ENCODE results near the gene C7orf57.
"Not testable (repeated sequence)": the region's sequence is repeated elsewhere in the genome, so short reads cannot be mapped to it uniquely, and the experiment has no call there.

Gene C7orf57

GRCh38 chr7:48035301-48035966 lies at the start of gene C7orf57:
Gene C7orf57, plus strand, starts transcription at chr7:48035543. Its CDS starts 766 bp downstream, at chr7:48036309.
- DNase-seq (ENCODE audit: low read depth in 4 of 4, low spot score in 1 of 4), result peak; percentile 68 to 83 (median 74)

- DNase-seq (ENCODE audit: low read depth in 4 of 4, low spot score in 1 of 4), result no peak
Observed at GRCh38 chr7:47988496-47989386, 46.6 kb upstream of the C7orf57 start.

- DNase-seq (ENCODE audit: low read depth in 4 of 4, low spot score in 1 of 4), result not testable (repeated sequence)
Observed at GRCh38 chr7:47989607-47990400, 45.5 kb upstream of the C7orf57 start.

GRCh38 chr7:47990592-47990991 lies 44.8 kb upstream of the C7orf57 start:
- no peak for DNase-seq (ENCODE audit: low read depth in 4 of 4, low spot score in 1 of 4)

GRCh38 chr7:47991270-47991669 lies 44.1 kb upstream of the C7orf57 start:
- DNase-seq (ENCODE audit: low read depth in 4 of 4, low spot score in 1 of 4), result no peak

- DNase-seq (ENCODE audit: low read depth in 4 of 4, low spot score in 1 of 4), result peak; percentile 56 to 80 (median 70)
Observed at GRCh38 chr7:47991741-47992311, 43.5 kb upstream of the C7orf57 start.

GRCh38 chr7:47992446-47992845 lies 42.9 kb upstream of the C7orf57 start:
- DNase-seq (ENCODE audit: low read depth in 4 of 4, low spot score in 1 of 4), result no peak

- no peak for DNase-seq (ENCODE audit: low read depth in 4 of 4, low spot score in 1 of 4)
Observed at GRCh38 chr7:47999413-47999812, 35.9 kb upstream of the C7orf57 start.

GRCh38 chr7:48000164-48000563 lies 35.2 kb upstream of the C7orf57 start:
- not testable (repeated sequence) for DNase-seq (ENCODE audit: low read depth in 4 of 4, low spot score in 1 of 4)

GRCh38 chr7:48004032-48004431 lies 31.3 kb upstream of the C7orf57 start:
- no peak for DNase-seq (ENCODE audit: low read depth in 4 of 4, low spot score in 1 of 4)

- no peak for DNase-seq (ENCODE audit: low read depth in 4 of 4, low spot score in 1 of 4)
Observed at GRCh38 chr7:48004638-48005037, 30.7 kb upstream of the C7orf57 start.

GRCh38 chr7:48006866-48007265 lies 28.5 kb upstream of the C7orf57 start:
- no peak for DNase-seq (ENCODE audit: low read depth in 4 of 4, low spot score in 1 of 4)

GRCh38 chr7:48009257-48009656 lies 26.1 kb upstream of the C7orf57 start:
- DNase-seq (ENCODE audit: low read depth in 4 of 4, low spot score in 1 of 4), result no peak

GRCh38 chr7:48009954-48010353 lies 25.4 kb upstream of the C7orf57 start:
- no peak for DNase-seq (ENCODE audit: low read depth in 4 of 4, low spot score in 1 of 4)

- DNase-seq (ENCODE audit: low read depth in 4 of 4, low spot score in 1 of 4), result no peak
Observed at GRCh38 chr7:48011323-48011722, 24.0 kb upstream of the C7orf57 start.

- DNase-seq (ENCODE audit: low read depth in 4 of 4, low spot score in 1 of 4), result no peak
Observed at GRCh38 chr7:48011951-48012350, 23.4 kb upstream of the C7orf57 start.

- no peak for DNase-seq (ENCODE audit: low read depth in 4 of 4, low spot score in 1 of 4)
Observed at GRCh38 chr7:48016641-48017040, 18.7 kb upstream of the C7orf57 start.

GRCh38 chr7:48017674-48018073 lies 17.7 kb upstream of the C7orf57 start:
- DNase-seq (ENCODE audit: low read depth in 4 of 4, low spot score in 1 of 4), result no peak

- DNase-seq (ENCODE audit: low read depth in 4 of 4, low spot score in 1 of 4), result no peak
Observed at GRCh38 chr7:48025624-48026023, 9.7 kb upstream of the C7orf57 start.

GRCh38 chr7:48028938-48029337 lies 6.4 kb upstream of the C7orf57 start, which contains the start of gene SUN3:
Gene SUN3, minus strand, starts transcription at chr7:48029107. Its CDS starts 169 bp downstream, at chr7:48028938.
- no peak for DNase-seq (ENCODE audit: low read depth in 4 of 4, low spot score in 1 of 4)

GRCh38 chr7:48031111-48031510 lies 4.2 kb upstream of the C7orf57 start:
- no peak for DNase-seq (ENCODE audit: low read depth in 4 of 4, low spot score in 1 of 4)
